ENCODE results near the gene GLB1L. TPM values are rescaled to one million over a fixed set of nuclear protein-coding genes. Genes with fewer than 3 reads are reported as not detected.
A peak's percentile ranks its signal among the peaks of the same experiment; 100 is the strongest.

GLB1L gene
- total RNA-seq, 2 donors from 2014 or later = 2.1 to 2.5 TPM

DNA sequence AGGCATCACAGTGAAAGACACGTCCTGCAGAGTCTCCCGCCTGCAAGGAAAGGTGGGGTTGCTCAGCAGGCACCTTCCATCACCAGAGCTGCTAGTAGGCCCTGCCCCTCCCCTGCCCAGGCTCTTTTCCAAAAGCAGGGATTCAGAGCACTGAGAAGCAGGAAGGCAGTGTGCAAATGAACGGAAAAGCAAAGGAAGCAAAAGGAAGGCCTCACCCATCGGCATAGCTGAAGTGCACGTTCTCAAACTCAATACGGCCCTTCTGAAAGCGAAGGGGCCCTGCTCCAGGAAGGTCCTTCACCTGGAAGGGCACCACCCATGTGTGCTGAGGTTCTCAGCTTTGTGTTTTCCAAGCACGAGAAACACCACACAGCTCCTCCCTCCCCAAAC lies 32.2 kb downstream of the GLB1L start:
- Histone ChIP-seq H3K36me3 (no peaks in the 10 kb centered on the region), H3K27ac (no peak overlapping the region), H3K4me3 (no peak overlapping the region), H3K4me1 (no peaks in the 10 kb centered on the region), H3K9ac (ENCODE audit: low read depth in 2 of 2, low read length in 2 of 2) (no peak overlapping the region), H3K27me3 (no peaks in the 10 kb centered on the region), H3K9me3 (no peaks in the 10 kb centered on the region)
- TF ChIP-seq, protein P1, sequence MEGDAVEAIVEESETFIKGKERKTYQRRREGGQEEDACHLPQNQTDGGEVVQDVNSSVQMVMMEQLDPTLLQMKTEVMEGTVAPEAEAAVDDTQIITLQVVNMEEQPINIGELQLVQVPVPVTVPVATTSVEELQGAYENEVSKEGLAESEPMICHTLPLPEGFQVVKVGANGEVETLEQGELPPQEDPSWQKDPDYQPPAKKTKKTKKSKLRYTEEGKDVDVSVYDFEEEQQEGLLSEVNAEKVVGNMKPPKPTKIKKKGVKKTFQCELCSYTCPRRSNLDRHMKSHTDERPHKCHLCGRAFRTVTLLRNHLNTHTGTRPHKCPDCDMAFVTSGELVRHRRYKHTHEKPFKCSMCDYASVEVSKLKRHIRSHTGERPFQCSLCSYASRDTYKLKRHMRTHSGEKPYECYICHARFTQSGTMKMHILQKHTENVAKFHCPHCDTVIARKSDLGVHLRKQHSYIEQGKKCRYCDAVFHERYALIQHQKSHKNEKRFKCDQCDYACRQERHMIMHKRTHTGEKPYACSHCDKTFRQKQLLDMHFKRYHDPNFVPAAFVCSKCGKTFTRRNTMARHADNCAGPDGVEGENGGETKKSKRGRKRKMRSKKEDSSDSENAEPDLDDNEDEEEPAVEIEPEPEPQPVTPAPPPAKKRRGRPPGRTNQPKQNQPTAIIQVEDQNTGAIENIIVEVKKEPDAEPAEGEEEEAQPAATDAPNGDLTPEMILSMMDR (IDR thresholded peaks at IDR 0.05) = no peak
- DNase-seq = peak; percentile 17
- intact Hi-C loops (cut with DNase I) = no loop called here

DNA sequence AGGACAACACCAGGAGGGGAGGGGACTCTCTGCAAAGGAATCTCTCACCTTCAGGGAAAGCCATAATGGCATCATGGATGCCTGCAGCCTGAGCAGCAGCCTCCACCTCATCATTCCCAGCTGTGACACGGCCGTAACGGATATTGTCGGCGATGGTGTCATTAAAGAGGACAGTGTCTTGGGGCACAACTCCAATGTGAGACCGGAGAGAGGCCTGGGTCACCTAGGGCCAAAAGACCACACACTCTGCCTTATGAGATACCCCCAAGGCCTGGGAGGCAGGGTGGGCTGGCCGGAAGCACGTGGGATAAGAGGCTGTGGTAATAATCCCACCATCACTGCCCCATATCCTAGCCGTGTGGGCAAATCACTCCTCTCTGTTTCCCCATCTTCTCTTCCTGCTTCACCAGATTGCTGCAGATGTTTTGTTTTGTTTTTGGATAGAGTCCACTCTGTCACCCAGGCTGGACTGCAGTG lies 34.3 kb downstream of the GLB1L start:
- no peaks in the 10 kb centered on the region for H3K27me3 ChIP-seq
- H3K4me3 ChIP-seq = no peak overlapping the region
- no peaks in the 10 kb centered on the region for H3K36me3 ChIP-seq
- no peak overlapping the region for H3K9ac ChIP-seq (ENCODE audit: low read depth in 2 of 2, low read length in 2 of 2)
- intact Hi-C loops (cut with DNase I) = no loop called here
- no peaks in the 10 kb centered on the region for H3K9me3 ChIP-seq
- H3K4me1 ChIP-seq = no peaks in the 10 kb centered on the region
- H3K27ac ChIP-seq = no peak overlapping the region
- TF ChIP-seq, protein P1 (IDR thresholded peaks at IDR 0.05) = no peak
- DNase-seq = no peak

DNA sequence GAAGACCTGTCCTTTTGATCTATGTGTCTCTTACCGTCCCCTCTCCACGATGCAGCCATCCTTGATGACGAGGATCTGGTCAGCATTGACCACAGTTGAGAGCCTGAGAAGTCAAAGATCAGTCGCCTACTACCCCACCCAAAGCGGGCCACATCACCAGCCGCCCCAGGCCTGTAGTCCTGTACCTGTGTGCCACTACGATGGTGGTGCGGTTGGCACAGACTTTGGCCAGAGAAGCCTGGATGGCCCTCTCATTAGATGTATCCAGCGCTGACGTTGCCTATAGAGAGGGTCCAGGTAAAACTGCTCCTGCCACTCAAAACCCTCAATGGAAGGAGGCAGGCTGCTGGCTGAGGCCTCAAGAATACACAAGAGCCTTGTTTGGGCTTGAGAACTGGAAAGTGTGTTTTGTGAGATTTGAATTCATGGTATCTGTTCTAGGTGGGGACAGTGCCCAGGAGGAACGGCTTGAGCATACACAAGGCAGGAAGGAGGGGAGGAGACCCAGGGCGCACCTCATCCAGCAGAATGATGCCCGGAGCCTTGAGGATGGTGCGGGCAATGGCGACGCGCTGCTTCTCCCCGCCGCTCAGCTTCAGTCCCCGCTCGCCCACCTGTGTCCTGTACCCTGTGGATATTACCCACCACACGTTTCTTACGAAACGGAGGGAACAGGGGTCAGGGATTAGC lies 34.9 kb downstream of the GLB1L start:
- H3K9me3 ChIP-seq = no peaks in the 10 kb centered on the region
- H3K27ac ChIP-seq = no peak overlapping the region
- H3K4me1 ChIP-seq = no peaks in the 10 kb centered on the region
- no peak overlapping the region for H3K9ac ChIP-seq (ENCODE audit: low read depth in 2 of 2, low read length in 2 of 2)
- peak; percentile 16 for DNase-seq
- TF ChIP-seq, protein P1 (IDR thresholded peaks at IDR 0.05) = no peak
- H3K27me3 ChIP-seq = no peaks in the 10 kb centered on the region
- no peak overlapping the region for H3K4me3 ChIP-seq
- no peaks in the 10 kb centered on the region for H3K36me3 ChIP-seq
- intact Hi-C loops (cut with DNase I) = no loop called here

DNA sequence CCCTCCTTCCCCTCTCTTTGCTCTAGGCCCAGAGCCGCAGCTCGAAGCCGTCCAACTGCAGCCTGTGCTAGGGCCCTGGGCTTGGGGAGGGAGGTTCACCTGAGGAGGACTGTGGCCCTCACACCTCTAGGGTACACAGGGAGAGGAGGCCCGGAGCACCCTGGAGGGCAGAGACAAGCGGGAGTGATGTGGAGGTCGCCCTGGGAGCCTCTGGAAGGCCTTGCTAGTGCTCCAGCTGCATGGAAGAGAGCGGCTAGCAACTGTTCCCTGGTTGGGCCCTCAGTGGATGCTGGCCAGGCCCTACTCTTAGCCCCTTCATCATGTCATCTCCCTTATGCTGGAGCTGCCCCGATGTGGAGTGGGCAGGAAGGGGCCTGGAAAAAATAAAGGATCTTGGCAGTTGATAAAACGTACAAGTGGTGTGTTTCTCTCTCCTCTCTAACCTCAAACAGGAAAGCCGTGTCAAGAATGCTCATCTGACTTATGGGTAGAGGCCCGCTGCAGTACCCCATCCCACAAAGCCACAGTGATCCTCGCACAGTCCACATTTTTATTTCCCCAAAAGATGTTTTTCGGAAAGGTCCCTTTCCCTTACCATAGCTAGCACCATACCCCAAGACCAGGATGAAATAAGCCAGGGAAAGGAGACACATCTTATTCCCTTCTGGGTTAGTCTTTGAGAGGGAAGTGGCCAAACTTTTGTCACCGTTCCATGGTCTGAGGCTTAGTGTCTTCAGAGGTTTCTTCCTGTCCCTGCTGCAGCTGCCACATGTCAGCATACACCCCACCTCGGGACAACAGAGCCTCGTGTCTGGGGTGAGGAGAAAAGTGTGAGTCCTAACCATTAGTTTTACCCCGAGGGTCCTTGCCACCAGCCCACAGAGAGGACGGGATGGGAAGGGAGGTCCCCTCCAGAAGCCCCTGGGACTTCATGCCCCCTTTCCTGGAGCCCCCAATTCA lies 35.7 kb downstream of the GLB1L start:
- TF ChIP-seq, protein P1 (IDR thresholded peaks at IDR 0.05) = no peak
- intact Hi-C loops (cut with DNase I) = no loop called here
- H3K36me3 ChIP-seq = no peaks in the 10 kb centered on the region
- H3K27ac ChIP-seq = no peak overlapping the region
- DNase-seq = no peak
- H3K9me3 ChIP-seq = no peaks in the 10 kb centered on the region
- H3K4me1 ChIP-seq = no peaks in the 10 kb centered on the region
- H3K9ac ChIP-seq (ENCODE audit: low read depth in 2 of 2, low read length in 2 of 2) = no peak overlapping the region
- no peaks in the 10 kb centered on the region for H3K27me3 ChIP-seq
- no peak overlapping the region for H3K4me3 ChIP-seq

DNA sequence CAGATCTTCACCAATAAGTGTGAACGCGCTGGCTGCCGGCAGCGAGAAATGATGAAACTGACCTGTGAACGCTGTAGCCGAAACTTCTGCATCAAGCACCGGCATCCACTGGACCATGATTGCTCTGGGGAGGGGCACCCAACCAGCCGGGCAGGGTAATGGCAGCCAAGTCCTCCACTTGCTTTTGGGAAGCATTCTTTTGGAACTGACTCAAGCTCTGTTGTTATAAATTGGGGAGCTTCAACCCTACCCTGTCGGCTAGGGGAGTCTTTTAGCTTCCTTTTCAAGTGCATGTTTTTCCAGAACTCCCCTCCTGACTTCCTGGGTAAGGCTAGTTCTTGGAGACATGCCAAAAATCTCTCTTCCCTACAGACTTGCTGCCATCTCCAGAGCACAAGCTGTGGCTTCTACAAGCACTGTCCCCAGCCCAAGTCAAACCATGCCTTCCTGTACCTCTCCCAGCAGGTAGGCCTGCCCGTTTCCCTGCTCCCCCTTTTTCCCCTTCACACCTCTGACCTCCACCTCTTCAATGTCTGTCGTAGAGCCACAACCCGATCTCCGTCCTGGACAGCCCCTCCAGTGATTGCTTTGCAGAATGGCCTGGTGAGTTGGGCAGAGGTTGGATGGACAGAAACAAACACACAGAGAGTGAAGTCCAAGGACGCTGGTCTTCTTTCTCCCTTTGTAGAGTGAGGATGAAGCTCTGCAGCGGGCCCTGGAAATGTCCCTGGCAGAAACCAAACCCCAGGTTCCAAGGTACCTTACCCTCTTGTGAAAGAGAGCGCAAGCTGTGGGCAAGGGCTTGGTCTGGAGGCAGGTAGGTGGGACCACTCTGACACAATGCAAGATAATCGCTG lies 37.1 kb downstream of the GLB1L start:
- Histone ChIP-seq H3K27ac (peak overlapping the region; percentile 92), H3K9ac (ENCODE audit: low read depth in 2 of 2, low read length in 2 of 2) (peak overlapping the region in 1 of 2 donors; percentile 14), H3K9me3 (no peaks in the 10 kb centered on the region), H3K27me3 (no peaks in the 10 kb centered on the region), H3K4me1 (no peaks in the 10 kb centered on the region), H3K4me3 (no peak overlapping the region), H3K36me3 (no peaks in the 10 kb centered on the region)
- peak; percentile 29 for DNase-seq
- TF ChIP-seq, protein P1 (IDR thresholded peaks at IDR 0.05) = no peak
- intact Hi-C loops (cut with DNase I) = loop anchor here (2.0 kb wide), 1 partner anchor 29 kb away; the partner anchor contains the start of gene RETREG2

Measured in colonic mucosa (tissue), 4 donors.